BJ (cell line): ENCODE results near the gene NR2F1-AS1. TPM values are rescaled to one million over a fixed set of nuclear protein-coding genes. Genes with fewer than 3 reads are reported as not detected.

ENCODE experiments used
- CTCF ChIA-PET: fragments of 350-600 bp; formaldehyde crosslinking; extraction: SDS; loops from one replicate; lab custom pipeline; 2021; ENCODE audit warnings: antibody characterized with exemption, inconsistent platforms; lab: Yijun Ruan, JAX
- POLR2A ChIA-PET: fragments of 300-600 bp; sonication (Branson Sonifier 250); formaldehyde crosslinking; extraction: SDS; loops from one replicate; lab custom pipeline; 2021; ENCODE audit warnings: antibody characterized with exemption; lab: Charles Lee
- DNase-seq: peaks from one replicate; pipeline ENCODE4 v3.0.0-alpha.2; 2011; ENCODE audit warnings: low read depth
- H3K27me3 ChIP-seq: 2 replicates; pipeline ENCODE4 v1.6.0; 2011; ENCODE audit warnings: low read length; ENCODE audit not compliant: control insufficient read depth, insufficient read depth
- H3K36me3 ChIP-seq: 2 replicates; pipeline ENCODE4 v1.5.1; 2011; ENCODE audit warnings: low read length; ENCODE audit not compliant: control insufficient read depth, insufficient read depth
- H3K4me3 ChIP-seq: 2 replicates; pipeline ENCODE4 v1.5.1; 2011; ENCODE audit warnings: low read depth, mild to moderate bottlenecking, control low read depth, low read length
- polyA plus RNA-seq: library from polyadenylated mRNA; depleted of rRNA; stranded (reverse); fragments of >200 nt; gene quantifications from 2 replicates; pipeline ENCODE4 v1.2.3, GENCODE V29; 2011
- TF ChIP-seq, protein P1 (sequence below): IDR thresholded peaks from 2 replicates; pipeline ENCODE4 v1.5.1; 2011; ENCODE audit warnings: low read depth, mild to moderate bottlenecking, control low read depth, inconsistent platforms, low read length, moderate library complexity; ENCODE audit not compliant: insufficient read depth

NR2F1-AS1 gene
- polyA plus RNA-seq, 1 experiment, result 13.7 TPM

- ChIA-PET POLR2A (no interaction called here), CTCF (no interaction called here)
- no peak for DNase-seq
- Histone ChIP-seq H3K36me3 (peaks cover 5% of the 10 kb centered on the region), H3K4me3 (no peak overlapping the region), H3K27me3 (no peaks in the 10 kb centered on the region)
- TF ChIP-seq, protein P1, sequence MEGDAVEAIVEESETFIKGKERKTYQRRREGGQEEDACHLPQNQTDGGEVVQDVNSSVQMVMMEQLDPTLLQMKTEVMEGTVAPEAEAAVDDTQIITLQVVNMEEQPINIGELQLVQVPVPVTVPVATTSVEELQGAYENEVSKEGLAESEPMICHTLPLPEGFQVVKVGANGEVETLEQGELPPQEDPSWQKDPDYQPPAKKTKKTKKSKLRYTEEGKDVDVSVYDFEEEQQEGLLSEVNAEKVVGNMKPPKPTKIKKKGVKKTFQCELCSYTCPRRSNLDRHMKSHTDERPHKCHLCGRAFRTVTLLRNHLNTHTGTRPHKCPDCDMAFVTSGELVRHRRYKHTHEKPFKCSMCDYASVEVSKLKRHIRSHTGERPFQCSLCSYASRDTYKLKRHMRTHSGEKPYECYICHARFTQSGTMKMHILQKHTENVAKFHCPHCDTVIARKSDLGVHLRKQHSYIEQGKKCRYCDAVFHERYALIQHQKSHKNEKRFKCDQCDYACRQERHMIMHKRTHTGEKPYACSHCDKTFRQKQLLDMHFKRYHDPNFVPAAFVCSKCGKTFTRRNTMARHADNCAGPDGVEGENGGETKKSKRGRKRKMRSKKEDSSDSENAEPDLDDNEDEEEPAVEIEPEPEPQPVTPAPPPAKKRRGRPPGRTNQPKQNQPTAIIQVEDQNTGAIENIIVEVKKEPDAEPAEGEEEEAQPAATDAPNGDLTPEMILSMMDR, result no peak
Observed at GRCh38 chr5:93519740-93520139, 61.3 kb downstream of the NR2F1-AS1 start.

DNA sequence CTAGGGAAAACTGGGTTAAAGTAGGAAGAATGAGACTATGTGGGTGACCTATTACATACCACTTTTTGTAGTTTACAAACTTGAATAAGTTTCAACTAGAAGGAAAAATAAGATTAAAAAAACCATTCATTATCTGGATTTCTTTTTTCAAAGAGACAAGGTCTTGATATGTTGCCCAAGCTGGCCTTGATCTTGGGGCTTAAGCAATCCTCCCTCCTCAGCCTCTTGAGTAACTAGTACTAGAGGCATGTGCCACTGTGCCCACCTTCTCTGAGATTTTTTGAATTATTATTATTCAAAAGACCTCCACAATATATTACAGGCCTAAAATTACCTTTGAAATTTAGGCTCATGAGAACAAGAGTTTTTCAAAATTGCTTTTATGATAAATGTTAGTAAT, 63.2 kb downstream of the NR2F1-AS1 start:
- ChIA-PET POLR2A (no interaction called here), CTCF (no interaction called here)
- no peaks in the 10 kb centered on the region for H3K27me3 ChIP-seq
- TF ChIP-seq, protein P1, result no peak
- peaks cover 4% of the 10 kb centered on the region for H3K36me3 ChIP-seq
- no peak overlapping the region for H3K4me3 ChIP-seq
- no peak for DNase-seq

GRCh38 chr5:93513298-93513697, 67.7 kb downstream of the NR2F1-AS1 start:
- no peak for DNase-seq
- TF ChIP-seq, protein P1, result no peak
- Histone ChIP-seq H3K27me3 (no peaks in the 10 kb centered on the region), H3K36me3 (no peaks in the 10 kb centered on the region), H3K4me3 (no peak overlapping the region)
- ChIA-PET POLR2A (no interaction called here), CTCF (no interaction called here)

DNA sequence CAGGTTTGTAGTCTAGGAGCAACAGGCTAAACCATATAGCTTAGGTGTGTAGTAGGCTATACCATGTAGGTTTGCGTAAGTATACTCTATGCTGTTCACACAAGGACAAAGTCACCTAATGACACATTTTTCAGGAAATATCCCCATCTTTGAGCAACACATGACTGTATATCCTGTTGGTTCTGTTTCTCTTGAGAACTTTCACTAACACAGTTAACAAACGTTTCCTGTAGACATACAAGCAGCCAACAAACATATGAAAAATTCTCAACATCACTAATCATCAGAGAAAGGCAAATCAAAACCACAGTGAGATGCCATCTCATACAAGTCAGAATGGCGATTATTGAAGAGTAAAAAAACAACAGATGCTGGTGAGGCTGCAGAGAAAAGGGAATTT, 68.2 kb downstream of the NR2F1-AS1 start:
- ChIA-PET POLR2A (no interaction called here), CTCF (interaction anchor here (1.1 kb wide), 1 partner anchor 1338 kb away, joined by 3 read pairs; no protein-coding TSS in a partner anchor)
- Histone ChIP-seq H3K36me3 (no peaks in the 10 kb centered on the region), H3K4me3 (no peak overlapping the region), H3K27me3 (no peaks in the 10 kb centered on the region)
- TF ChIP-seq, protein P1, result no peak
- peak; percentile 51 for DNase-seq

DNA sequence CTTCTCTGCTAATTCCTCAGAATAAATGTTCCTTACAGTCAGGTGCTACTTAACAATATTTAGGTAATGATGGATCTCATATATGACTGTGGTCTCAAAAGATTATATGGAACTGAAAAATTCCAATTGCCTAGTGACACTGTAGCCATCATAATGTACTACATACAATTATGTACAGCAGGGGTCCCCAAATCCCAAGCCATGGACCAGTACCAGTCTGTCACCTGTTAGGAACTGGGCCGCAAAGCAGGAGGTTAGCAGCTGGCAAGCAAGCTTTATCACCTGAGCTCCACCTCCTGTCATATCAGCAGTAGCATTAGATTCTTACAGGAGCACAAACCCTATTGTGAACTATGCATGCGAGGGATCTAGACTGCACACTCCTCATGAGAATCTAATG, 69.6 kb downstream of the NR2F1-AS1 start:
- ChIA-PET POLR2A (no interaction called here), CTCF (interaction anchor here (1.0 to 1.1 kb wide), 2 partner anchors 50 to 1339 kb away, joined by 3 to 4 read pairs; no protein-coding TSS in a partner anchor)
- no peaks in the 10 kb centered on the region for H3K27me3 ChIP-seq
- TF ChIP-seq, protein P1, result no peak
- no peaks in the 10 kb centered on the region for H3K36me3 ChIP-seq
- no peak overlapping the region for H3K4me3 ChIP-seq
- DNase-seq, result no peak
